ENCODE results near the gene TCEAL3.

TCEAL3 gene

GRCh38 chrX:103628386-103629317 lies 20.9 kb downstream of the TCEAL3 start, which contains the start of gene TCEAL1:
TSS of gene TCEAL1 (plus strand) at chrX:103628975. CDS start at chrX:103629917, 942 bp downstream.
- Histone ChIP-seq H3K36me3 (ENCODE audit: control insufficient read depth, insufficient read depth, low read length) (no peaks in the 10 kb centered on the region), H3K4me3 (replicated peaks; ENCODE audit: low read depth, low read length) (peak within 1 kb of the TSS; percentile 69), H3K27me3 (replicated peaks; ENCODE audit: control insufficient read depth, insufficient read depth, low read length) (no peaks in the 10 kb centered on the region)
- peak; percentile 48 for DNase-seq (ENCODE audit: extremely low read depth, insufficient read length)
- TF ChIP-seq, protein P1, sequence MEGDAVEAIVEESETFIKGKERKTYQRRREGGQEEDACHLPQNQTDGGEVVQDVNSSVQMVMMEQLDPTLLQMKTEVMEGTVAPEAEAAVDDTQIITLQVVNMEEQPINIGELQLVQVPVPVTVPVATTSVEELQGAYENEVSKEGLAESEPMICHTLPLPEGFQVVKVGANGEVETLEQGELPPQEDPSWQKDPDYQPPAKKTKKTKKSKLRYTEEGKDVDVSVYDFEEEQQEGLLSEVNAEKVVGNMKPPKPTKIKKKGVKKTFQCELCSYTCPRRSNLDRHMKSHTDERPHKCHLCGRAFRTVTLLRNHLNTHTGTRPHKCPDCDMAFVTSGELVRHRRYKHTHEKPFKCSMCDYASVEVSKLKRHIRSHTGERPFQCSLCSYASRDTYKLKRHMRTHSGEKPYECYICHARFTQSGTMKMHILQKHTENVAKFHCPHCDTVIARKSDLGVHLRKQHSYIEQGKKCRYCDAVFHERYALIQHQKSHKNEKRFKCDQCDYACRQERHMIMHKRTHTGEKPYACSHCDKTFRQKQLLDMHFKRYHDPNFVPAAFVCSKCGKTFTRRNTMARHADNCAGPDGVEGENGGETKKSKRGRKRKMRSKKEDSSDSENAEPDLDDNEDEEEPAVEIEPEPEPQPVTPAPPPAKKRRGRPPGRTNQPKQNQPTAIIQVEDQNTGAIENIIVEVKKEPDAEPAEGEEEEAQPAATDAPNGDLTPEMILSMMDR (IDR thresholded peaks at IDR 0.05; ENCODE audit: insufficient read depth, low read length, poor library complexity, severe bottlenecking), result no peak

GRCh38 chrX:103629318-103630170 lies 21.8 kb downstream of the TCEAL3 start:
- peak; percentile 50 for DNase-seq (ENCODE audit: extremely low read depth, insufficient read length)

DNA sequence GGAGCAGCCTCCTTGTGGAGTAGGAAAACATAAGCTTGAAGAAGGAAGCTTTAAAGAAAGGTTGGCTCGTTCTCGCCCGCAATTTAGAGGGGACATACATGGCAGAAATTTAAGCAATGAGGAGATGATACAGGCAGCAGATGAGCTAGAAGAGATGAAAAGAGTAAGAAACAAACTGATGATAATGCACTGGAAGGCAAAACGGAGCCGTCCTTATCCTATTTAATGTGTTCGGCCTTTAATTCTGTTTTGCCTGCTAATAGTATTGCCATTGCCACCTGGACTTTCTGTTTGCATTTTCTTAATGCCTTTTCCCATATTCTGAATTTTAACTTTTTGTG lies 22.4 kb downstream of the TCEAL3 start:
- TF ChIP-seq, protein P1 (IDR thresholded peaks at IDR 0.05; ENCODE audit: insufficient read depth, low read length, poor library complexity, severe bottlenecking), result no peak
- DNase-seq (ENCODE audit: extremely low read depth, insufficient read length), result peak; percentile 16
- Histone ChIP-seq H3K27me3 (replicated peaks; ENCODE audit: control insufficient read depth, insufficient read depth, low read length) (no peaks in the 10 kb centered on the region), H3K4me3 (replicated peaks; ENCODE audit: low read depth, low read length) (peak overlapping the region; percentile 69), H3K36me3 (ENCODE audit: control insufficient read depth, insufficient read depth, low read length) (no peaks in the 10 kb centered on the region)

More at GRCh38 chrX:103629318-103630170, 21.8 kb downstream of the TCEAL3 start:
- no peaks in the 10 kb centered on the region for H3K27me3 ChIP-seq (replicated peaks; ENCODE audit: control insufficient read depth, insufficient read depth, low read length)
- H3K4me3 ChIP-seq (replicated peaks; ENCODE audit: low read depth, low read length), result peak overlapping the region; percentile 69
- TF ChIP-seq, protein P1 (IDR thresholded peaks at IDR 0.05; ENCODE audit: insufficient read depth, low read length, poor library complexity, severe bottlenecking), result peak; percentile 50
- H3K36me3 ChIP-seq (ENCODE audit: control insufficient read depth, insufficient read depth, low read length), result no peaks in the 10 kb centered on the region

DNA sequence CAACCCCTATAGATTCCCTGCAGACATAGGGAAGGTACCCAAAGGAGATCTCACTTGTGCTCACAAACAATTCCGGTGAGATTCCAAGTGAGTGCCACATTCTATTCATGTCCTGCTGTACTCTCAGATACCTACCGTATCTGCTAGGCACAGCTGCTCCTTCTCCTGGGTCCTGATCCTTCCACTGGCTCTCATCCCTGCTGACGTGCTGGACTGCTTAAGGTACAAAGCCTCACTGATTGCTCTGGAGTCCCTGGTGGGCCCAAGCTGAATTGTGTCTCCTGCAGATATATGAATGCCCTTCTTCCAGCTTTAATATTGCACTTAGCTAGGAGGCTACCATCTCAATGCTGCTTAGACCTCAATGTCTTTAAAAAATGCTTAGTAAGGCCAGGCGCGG lies 23.4 kb downstream of the TCEAL3 start:
- no peaks in the 10 kb centered on the region for H3K36me3 ChIP-seq (ENCODE audit: control insufficient read depth, insufficient read depth, low read length)
- TF ChIP-seq, protein P1 (IDR thresholded peaks at IDR 0.05; ENCODE audit: insufficient read depth, low read length, poor library complexity, severe bottlenecking), result no peak
- H3K4me3 ChIP-seq (replicated peaks; ENCODE audit: low read depth, low read length), result no peak overlapping the region
- H3K27me3 ChIP-seq (replicated peaks; ENCODE audit: control insufficient read depth, insufficient read depth, low read length), result no peaks in the 10 kb centered on the region
- DNase-seq (ENCODE audit: extremely low read depth, insufficient read length), result no peak

- TF ChIP-seq, protein P1 (IDR thresholded peaks at IDR 0.05; ENCODE audit: insufficient read depth, low read length, poor library complexity, severe bottlenecking), result no peak
- H3K36me3 ChIP-seq (ENCODE audit: control insufficient read depth, insufficient read depth, low read length), result no peaks in the 10 kb centered on the region
- DNase-seq (ENCODE audit: extremely low read depth, insufficient read length), result no peak
- H3K27me3 ChIP-seq (replicated peaks; ENCODE audit: control insufficient read depth, insufficient read depth, low read length), result no peaks in the 10 kb centered on the region
- H3K4me3 ChIP-seq (replicated peaks; ENCODE audit: low read depth, low read length), result no peak overlapping the region
Observed at GRCh38 chrX:103635436-103635835, 27.7 kb downstream of the TCEAL3 start.
